B cell (primary cell): ENCODE results near the gene EID1. TPM values are rescaled to one million over a fixed set of nuclear protein-coding genes. Genes with fewer than 3 reads are reported as not detected.

Source experiments
- ATAC-seq: fragments of 200-7000 bp; cut with Tn5 transposase; one replicate; pipeline ENCODE4 v1.10.0; 2021; ENCODE audit warnings: low read depth, mild to moderate bottlenecking, moderate number of reproducible peaks, moderate library complexity
- CTCF ChIA-PET: fragments of 350-600 bp; sonication (Branson Sonifier 250); formaldehyde crosslinking; loops from one replicate; lab custom pipeline; 2021; ENCODE audit warnings: antibody characterized with exemption, inconsistent platforms; lab: Charles Lee
- POLR2A ChIA-PET: fragments of 350-600 bp; sonication (Branson Sonifier 250); formaldehyde crosslinking; loops from one replicate; lab custom pipeline; 2021; ENCODE audit warnings: antibody characterized with exemption; lab: Charles Lee
- DNase-seq: peaks from one replicate; pipeline ENCODE4 v3.0.0; 2013
- H2AFZ ChIP-seq: 2 replicates; pipeline ENCODE4 v1.6.1; 2012; ENCODE audit warnings: mild to moderate bottlenecking, low read depth, low read length; ENCODE audit not compliant: insufficient read depth, poor library complexity, severe bottlenecking
- H3K27ac ChIP-seq, 2 donors: 1 replicate in 1 of 2; 2 replicates in 1 of 2; pipeline ENCODE4 v1.5.1; 2012 to 2013; ENCODE audit warnings: low read length in 2 of 2, mild to moderate bottlenecking in 2 of 2, moderate library complexity in 1 of 2
- H3K27me3 ChIP-seq, 4 experiments: fragments of 200-600 bp in 1 of 4; sonication (generic) in 1 of 4; replicated peaks in 1 of 4; 1 replicate in 2 of 4; 2 replicates in 2 of 4; pipeline versions ENCODE4 v1.6.1 to v1.7.0; 2013 to 2016; ENCODE audit warnings: low read length in 3 of 4, mild to moderate bottlenecking in 2 of 4, mixed read lengths in 1 of 4, moderate library complexity in 1 of 4; ENCODE audit not compliant: insufficient read depth in 4 of 4, control insufficient read depth in 3 of 4; ENCODE audit errors: control extremely low read depth in 1 of 4
- H3K36me3 ChIP-seq, 2 experiments: replicated peaks in 1 of 2; 1 replicate in 1 of 2; 2 replicates in 1 of 2; pipeline versions ENCODE4 v1.6.1 to v1.7.1; 2013; ENCODE audit warnings: low read length in 1 of 2; ENCODE audit not compliant: insufficient read depth in 2 of 2, control insufficient read depth in 1 of 2; ENCODE audit errors: control extremely low read depth in 1 of 2, extremely low read depth in 1 of 2
- H3K4me1 ChIP-seq, 2 donors: fragments of 200-600 bp in 1 of 2; sonication (generic) in 1 of 2; 1 replicate in 1 of 2; 2 replicates in 1 of 2; pipeline versions ENCODE4 v1.5.1 to v1.6.1; 2013 to 2017; ENCODE audit warnings: low read length in 2 of 2; ENCODE audit not compliant: control insufficient read depth in 2 of 2, insufficient read depth in 2 of 2
- H3K4me2 ChIP-seq: replicated peaks from 2 replicates; pipeline ENCODE3; 2012; ENCODE audit warnings: mild to moderate bottlenecking, low read depth, low read length; ENCODE audit not compliant: poor library complexity, severe bottlenecking
- H3K4me3 ChIP-seq, 5 experiments: fragments of 200-600 bp in 1 of 5; sonication (generic) in 1 of 5; 1 replicate in 3 of 5; 2 replicates in 2 of 5; pipeline versions ENCODE4 v1.5.1 to v1.7.0; 2011 to 2016; ENCODE audit warnings: low read length in 4 of 5, mild to moderate bottlenecking in 4 of 5, low read depth in 2 of 5, control low read depth in 1 of 5, moderate library complexity in 1 of 5; ENCODE audit not compliant: insufficient read depth in 1 of 5; ENCODE audit errors: control extremely low read depth in 1 of 5, extremely low read depth in 1 of 5
- H3K79me2 ChIP-seq: fragments of 200-600 bp; sonication (generic); one replicate; pipeline ENCODE4 v1.6.0; 2016; ENCODE audit warnings: low read length; ENCODE audit not compliant: control insufficient read depth, insufficient read depth
- H3K9ac ChIP-seq: fragments of 200-600 bp; sonication (generic); 2 replicates; pipeline ENCODE4 v1.6.1; 2017; ENCODE audit warnings: mild to moderate bottlenecking, low read length, moderate library complexity
- H3K9me3 ChIP-seq, 3 donors: one replicate each; pipeline versions ENCODE4 v1.6.1 to v1.7.1; 2013; ENCODE audit warnings: low read length in 2 of 3; ENCODE audit not compliant: control insufficient read depth in 2 of 3, insufficient read depth in 1 of 3; ENCODE audit errors: control extremely low read depth in 1 of 3
- H4K20me1 ChIP-seq: 2 replicates; pipeline ENCODE4 v1.6.0; 2012; ENCODE audit warnings: mild to moderate bottlenecking, low read length; ENCODE audit not compliant: insufficient read depth, control insufficient read depth, poor library complexity, severe bottlenecking
- H3K27ac Mint-ChIP-seq: one replicate; pipeline ENCODE4 v1.8.0; 2021; ENCODE audit warnings: mixed read lengths
- H3K27me3 Mint-ChIP-seq: one replicate; pipeline ENCODE4 v1.8.0; 2021; ENCODE audit warnings: mixed read lengths
- H3K4me1 Mint-ChIP-seq: one replicate; pipeline ENCODE4 v1.8.0; 2021; ENCODE audit warnings: mixed read lengths
- H3K4me3 Mint-ChIP-seq: one replicate; pipeline ENCODE4 v1.8.0; 2021; ENCODE audit warnings: mixed read lengths
- H3K9me3 Mint-ChIP-seq: one replicate; pipeline ENCODE4 v1.8.0; 2022; ENCODE audit warnings: mixed read lengths; ENCODE audit not compliant: insufficient read depth
- CTCF ChIP-seq: fragments of 200-600 bp; IDR thresholded peaks from one replicate; pipeline ENCODE4 v1.8.0; 2022; ENCODE audit warnings: antibody characterized with exemption, mild to moderate bottlenecking
- EZH2 ChIP-seq: IDR thresholded peaks from 2 replicates; pipeline ENCODE4 v1.6.1; 2012; ENCODE audit warnings: borderline replicate concordance, low read depth, mild to moderate bottlenecking, moderate library complexity, low read length; ENCODE audit not compliant: insufficient read depth, poor library complexity, severe bottlenecking
- WGBS: methylation state at CpG from one replicate; pipeline ENCODE4 v1.1.5; 2013; ENCODE audit warnings: missing lambda C conversion rate; ENCODE audit not compliant: insufficient coverage; 5-methylcytosine and 5-hydroxymethylcytosine counted together
- intact Hi-C: fragments of 100-400 bp; cut with micrococcal nuclease; formaldehyde crosslinking; loops from one replicate; pipeline ENCODE4 v1.10.0; 2022
- polyA plus RNA-seq: library from polyadenylated mRNA; depleted of rRNA; stranded (reverse); fragments of >200 nt; gene quantifications from 2 replicates; pipeline ENCODE4 v1.2.3, GENCODE V29; 2012
- total RNA-seq, 2 donors: library from RNA; stranded (reverse); fragments of 120-200 nt in 1 of 2; gene quantifications; 1 replicate in 1 of 2; 2 replicates in 1 of 2; pipeline versions ENCODE4 v1.2.3 to v1.2.4, GENCODE V29; 2013 to 2022

Gene EID1
- total and polyA plus RNA-seq, 2 donors (not counting 1 experiment from before 2014, with no cell fraction given): 30.2 to 56.5 TPM

GRCh38 chr15:48913141-48913540 is 35.2 kb downstream of the EID1 start:
- no peak overlapping the region for H3K27ac ChIP-seq
- DNase-seq (no peak), ATAC-seq (no peak)
- Mint-ChIP-seq H3K9me3 (no peaks in the 10 kb centered on the region), H3K4me3 (no peak overlapping the region), H3K4me1 (no peaks in the 10 kb centered on the region), H3K27me3 (peaks cover 31% of the 10 kb centered on the region), H3K27ac (no peak overlapping the region)
- no peak overlapping the region for H3K4me2 ChIP-seq
- H3K9ac ChIP-seq: no peak overlapping the region
- TF ChIP-seq CTCF (no peak), EZH2 (no peak)
- H3K27me3 ChIP-seq: peaks cover 0 to 5% (median 2%) of the 10 kb centered on the region in 4 experiments
- WGBS: 98% methylated on average over 4 of the region's 4 CpGs
- H2AFZ ChIP-seq: no peak overlapping the region
- H3K4me1 ChIP-seq: no peaks in the 10 kb centered on the region
- intact Hi-C loops: no loop called here
- no peak overlapping the region for H3K4me3 ChIP-seq
- ChIA-PET POLR2A (no interaction called here), CTCF (no interaction called here)
- no peaks in the 10 kb centered on the region for H4K20me1 ChIP-seq
- no peaks in the 10 kb centered on the region for H3K36me3 ChIP-seq
- no peaks in the 10 kb centered on the region for H3K9me3 ChIP-seq
- H3K79me2 ChIP-seq: no peaks in the 10 kb centered on the region

- no peak for DNase-seq
- H3K79me2 ChIP-seq: no peaks in the 10 kb centered on the region
- H3K36me3 ChIP-seq: no peaks in the 10 kb centered on the region
- no peaks in the 10 kb centered on the region for H3K9me3 ChIP-seq
- intact Hi-C loops: no loop called here
- H3K9ac ChIP-seq: no peak overlapping the region
- no peak overlapping the region for H3K27ac Mint-ChIP-seq
- H3K4me3 ChIP-seq: no peak overlapping the region
- 83% methylated on average over 1 of the region's 3 CpGs for WGBS
- no peaks in the 10 kb centered on the region for H3K9me3 Mint-ChIP-seq
- ATAC-seq: no peak
- H3K4me1 ChIP-seq: no peaks in the 10 kb centered on the region
- TF ChIP-seq CTCF (no peak), EZH2 (no peak)
- H3K4me2 ChIP-seq: no peak overlapping the region
- no peak overlapping the region for H3K27ac ChIP-seq
- no peak overlapping the region for H2AFZ ChIP-seq
- H4K20me1 ChIP-seq: no peaks in the 10 kb centered on the region
- H3K27me3 Mint-ChIP-seq: peaks cover 36% of the 10 kb centered on the region
- no peak overlapping the region for H3K4me3 Mint-ChIP-seq
- ChIA-PET CTCF (no interaction called here), POLR2A (interaction anchor here (0.6 kb wide), 1 partner anchor 11 kb away, joined by 3 read pairs; no protein-coding TSS in a partner anchor)
- peaks cover 0 to 6% (median 3%) of the 10 kb centered on the region in 4 experiments for H3K27me3 ChIP-seq
- no peaks in the 10 kb centered on the region for H3K4me1 Mint-ChIP-seq
Observed at GRCh38 chr15:48914717-48915116, 36.8 kb downstream of the EID1 start.
